ENCODE measurements around the gene PLCB3.

The PLCB3 gene

DNA sequence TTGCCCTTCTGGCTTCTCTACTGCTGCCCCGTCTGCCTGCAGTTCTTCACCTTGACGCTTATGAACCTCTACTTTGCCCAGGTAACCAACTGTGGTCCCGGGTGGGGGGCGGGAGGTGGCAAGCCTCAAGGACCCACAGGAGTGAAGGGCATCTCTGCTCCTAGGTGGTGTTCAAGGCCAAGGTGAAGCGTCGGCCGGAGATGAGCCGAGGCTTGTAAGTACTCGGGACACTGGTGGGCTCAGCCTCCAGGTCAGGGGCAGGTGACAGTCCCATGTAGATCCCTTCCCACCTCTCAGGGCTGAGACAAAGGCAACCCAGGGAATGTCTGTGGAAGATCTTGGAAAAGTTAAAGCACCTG lies 35.5 kb downstream of the PLCB3 start:
- Mint-ChIP-seq H3K9me3 (no peaks in the 10 kb centered on the region), H3K4me1 (ENCODE audit: low read depth) (peaks cover 14% of the 10 kb centered on the region), H3K27ac (peak overlapping the region; percentile 84), H3K27me3 (ENCODE audit: low read depth) (peaks cover 10% of the 10 kb centered on the region), H3K36me3 (ENCODE audit: low read depth) (peaks cover 8% of the 10 kb centered on the region), H3K4me3 (peak overlapping the region; percentile 87)

DNA sequence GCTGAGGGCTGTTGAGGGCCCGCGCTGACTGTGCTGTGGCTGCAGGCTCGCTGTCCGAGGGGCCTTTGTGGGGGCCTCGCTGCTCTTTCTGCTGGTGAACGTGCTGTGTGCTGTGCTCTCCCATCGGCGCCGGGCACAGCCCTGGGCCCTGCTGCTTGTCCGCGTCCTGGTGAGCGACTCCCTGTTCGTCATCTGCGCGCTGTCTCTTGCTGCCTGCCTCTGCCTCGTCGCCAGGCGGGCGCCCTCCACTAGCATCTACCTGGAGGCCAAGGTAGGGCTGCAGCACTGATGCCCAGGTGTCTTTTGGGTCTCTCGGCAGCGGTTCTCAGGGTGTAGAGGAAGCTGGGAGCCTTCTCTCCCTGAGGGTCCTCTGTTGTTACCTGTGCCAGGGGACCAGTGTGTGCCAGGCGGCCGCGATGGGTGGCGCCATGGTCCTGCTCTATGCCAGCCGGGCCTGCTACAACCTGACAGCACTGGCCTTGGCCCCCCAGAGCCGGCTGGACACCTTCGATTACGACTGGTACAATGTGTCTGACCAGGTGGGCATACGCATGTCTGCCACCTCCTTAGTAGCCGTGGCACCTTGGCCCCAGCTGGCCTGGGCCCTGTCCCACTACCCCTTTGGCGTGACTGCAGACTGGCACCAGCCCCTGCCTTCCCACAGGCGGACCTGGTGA lies 36.5 kb downstream of the PLCB3 start:
- Mint-ChIP-seq H3K4me3 (no peak overlapping the region), H3K4me1 (ENCODE audit: low read depth) (peaks cover 14% of the 10 kb centered on the region), H3K27me3 (ENCODE audit: low read depth) (peaks cover 16% of the 10 kb centered on the region), H3K27ac (no peak overlapping the region), H3K36me3 (ENCODE audit: low read depth) (peaks cover 8% of the 10 kb centered on the region), H3K9me3 (no peaks in the 10 kb centered on the region)

DNA sequence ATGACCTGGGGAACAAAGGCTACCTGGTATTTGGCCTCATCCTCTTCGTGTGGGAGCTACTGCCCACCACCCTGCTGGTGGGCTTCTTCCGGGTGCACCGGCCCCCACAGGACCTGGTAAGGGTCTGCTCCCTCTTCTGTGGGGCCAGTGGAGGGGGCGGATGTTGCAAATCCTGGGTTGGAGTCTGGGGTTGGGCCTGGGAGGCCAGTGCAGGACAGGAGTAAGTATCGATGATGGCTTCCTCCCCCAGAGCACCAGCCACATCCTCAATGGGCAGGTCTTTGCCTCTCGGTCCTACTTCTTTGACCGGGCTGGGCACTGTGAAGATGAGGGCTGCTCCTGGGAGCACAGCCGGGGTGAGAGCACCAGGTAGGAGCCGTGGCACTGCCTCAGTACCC lies 37.0 kb downstream of the PLCB3 start:
- H3K4me3 Mint-ChIP-seq: no peak overlapping the region
- H3K27me3 Mint-ChIP-seq (ENCODE audit: low read depth): peaks cover 21% of the 10 kb centered on the region
- peaks cover 8% of the 10 kb centered on the region for H3K36me3 Mint-ChIP-seq (ENCODE audit: low read depth)
- H3K27ac Mint-ChIP-seq: no peak overlapping the region
- H3K4me1 Mint-ChIP-seq (ENCODE audit: low read depth): peaks cover 12% of the 10 kb centered on the region
- no peaks in the 10 kb centered on the region for H3K9me3 Mint-ChIP-seq

DNA sequence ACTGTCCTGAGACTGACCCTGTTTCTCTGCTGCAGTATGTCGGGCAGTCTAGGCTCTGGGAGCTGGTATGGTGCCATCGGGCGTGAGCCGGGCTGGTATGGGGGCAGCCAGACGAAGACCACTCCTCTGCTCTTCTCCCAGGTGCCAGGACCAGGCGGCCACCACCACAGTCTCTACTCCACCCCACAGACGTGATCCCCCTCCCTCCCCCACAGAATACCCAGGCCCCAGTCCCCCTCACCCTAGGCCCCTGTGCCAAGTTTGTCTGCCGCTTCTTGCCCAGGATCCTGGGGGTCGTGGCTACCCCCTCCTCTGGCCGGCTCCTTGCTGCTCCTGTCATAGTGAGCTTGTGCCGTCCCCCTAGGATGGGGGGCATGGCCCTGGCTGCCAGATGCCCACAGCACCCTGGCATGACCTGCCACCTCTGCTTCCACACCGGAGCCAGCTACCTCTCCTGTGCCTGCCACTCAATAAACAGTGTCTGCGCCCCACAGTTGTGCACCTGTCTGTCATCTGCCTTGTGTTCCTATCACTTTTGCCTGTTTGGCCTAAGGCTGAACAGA lies 37.8 kb downstream of the PLCB3 start:
- Mint-ChIP-seq H3K27ac (no peak overlapping the region), H3K4me3 (no peak overlapping the region)

DNA sequence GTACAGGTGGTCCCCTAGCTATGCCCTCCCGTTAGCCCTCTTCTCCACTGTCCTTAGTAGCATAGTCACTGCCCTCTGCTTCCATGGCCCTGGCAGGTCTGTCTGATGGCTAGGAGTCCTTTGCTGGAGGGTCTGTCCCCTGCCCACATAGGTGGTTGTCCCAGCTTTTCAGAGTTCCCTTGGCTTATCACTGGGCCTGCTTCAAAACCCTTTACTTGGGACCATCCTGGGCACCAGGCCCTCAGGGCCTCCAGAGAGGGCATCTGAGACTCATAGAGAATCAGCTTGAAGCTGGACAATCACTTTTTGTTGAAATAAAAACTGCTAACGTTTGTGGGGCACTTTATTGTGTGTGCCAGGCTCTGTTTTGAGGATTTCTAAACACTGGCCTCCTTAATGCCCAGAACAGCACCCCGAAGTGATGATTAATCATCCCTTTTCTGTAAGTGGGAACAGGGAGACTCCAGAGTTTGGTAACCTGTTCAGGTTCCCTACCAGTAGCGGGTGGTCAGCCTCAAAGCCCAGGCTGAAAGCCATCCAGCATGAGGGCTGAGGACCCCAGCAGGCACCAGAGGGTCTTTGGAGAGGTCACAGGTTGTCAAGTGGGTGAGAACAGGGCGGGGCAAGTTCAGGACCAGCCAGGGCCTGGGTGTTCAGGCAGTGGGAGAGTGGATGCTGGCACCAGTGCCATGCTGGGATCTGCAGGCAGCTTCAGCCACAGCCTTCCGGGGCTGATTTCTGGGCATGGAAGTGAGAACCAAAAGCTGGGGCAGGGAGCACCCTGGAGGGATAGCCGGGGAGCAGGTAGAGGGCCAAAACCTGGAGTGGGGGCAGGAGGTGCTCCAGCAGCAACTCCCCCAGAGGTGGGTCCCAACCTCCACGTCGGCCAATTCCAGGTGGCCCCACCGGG lies 39.3 kb downstream of the PLCB3 start:
- H3K9me3 Mint-ChIP-seq: no peaks in the 10 kb centered on the region

More for the DNA sequence above, 37.8 kb downstream of the PLCB3 start:
- peaks cover 10% of the 10 kb centered on the region for H3K4me1 Mint-ChIP-seq (ENCODE audit: low read depth)
- H3K9me3 Mint-ChIP-seq: no peaks in the 10 kb centered on the region
- H3K27me3 Mint-ChIP-seq (ENCODE audit: low read depth): peaks cover 28% of the 10 kb centered on the region
- H3K36me3 Mint-ChIP-seq (ENCODE audit: low read depth): peaks cover 8% of the 10 kb centered on the region

DNA sequence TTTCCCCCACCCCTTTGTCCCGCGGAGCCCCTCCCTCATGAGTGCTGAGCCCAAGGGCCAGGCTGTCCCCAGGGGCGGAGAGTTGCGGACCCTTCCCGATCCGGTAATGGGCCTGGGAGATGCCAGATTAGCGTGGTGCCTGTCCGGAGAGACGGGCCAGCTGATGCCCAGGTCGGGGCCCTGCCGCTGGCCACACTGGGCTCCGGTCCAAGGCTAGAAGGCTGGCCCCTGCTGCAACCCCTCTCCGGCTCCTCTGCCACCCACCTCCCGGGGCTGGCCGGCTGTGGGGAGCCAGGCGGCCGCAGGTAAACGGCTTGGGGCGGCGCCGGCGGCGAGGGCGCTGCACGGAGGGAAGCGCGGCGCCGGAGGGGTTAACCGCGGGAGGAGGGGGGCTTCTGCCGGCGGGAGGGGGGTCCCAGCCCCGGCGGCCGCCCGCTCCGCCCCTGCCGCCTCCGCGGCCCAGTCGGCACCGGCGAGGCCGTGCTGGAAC lies 40.0 kb downstream of the PLCB3 start, which contains the start of gene KCNK4:
KCNK4 (plus strand) TSS at position 41 of the 490 bp plus-strand sequence. CDS start 1,717 bp downstream, outside the sequence.
- peaks cover 8% of the 10 kb centered on the region for H3K36me3 Mint-ChIP-seq (ENCODE audit: low read depth)
- peaks cover 49% of the 10 kb centered on the region for H3K27me3 Mint-ChIP-seq (ENCODE audit: low read depth)
- H3K27ac Mint-ChIP-seq: no peak within 1 kb of the TSS
- H3K9me3 Mint-ChIP-seq: no peaks in the 10 kb centered on the region
- peak within 1 kb of the TSS; percentile 57 for H3K4me3 Mint-ChIP-seq
- peaks cover 9% of the 10 kb centered on the region for H3K4me1 Mint-ChIP-seq (ENCODE audit: low read depth)

More for the DNA sequence above, 39.3 kb downstream of the PLCB3 start:
- Mint-ChIP-seq H3K27ac (no peak overlapping the region), H3K4me1 (ENCODE audit: low read depth) (peaks cover 10% of the 10 kb centered on the region), H3K4me3 (peak overlapping the region; percentile 57), H3K27me3 (ENCODE audit: low read depth) (peaks cover 42% of the 10 kb centered on the region), H3K36me3 (ENCODE audit: low read depth) (peaks cover 8% of the 10 kb centered on the region)

DNA sequence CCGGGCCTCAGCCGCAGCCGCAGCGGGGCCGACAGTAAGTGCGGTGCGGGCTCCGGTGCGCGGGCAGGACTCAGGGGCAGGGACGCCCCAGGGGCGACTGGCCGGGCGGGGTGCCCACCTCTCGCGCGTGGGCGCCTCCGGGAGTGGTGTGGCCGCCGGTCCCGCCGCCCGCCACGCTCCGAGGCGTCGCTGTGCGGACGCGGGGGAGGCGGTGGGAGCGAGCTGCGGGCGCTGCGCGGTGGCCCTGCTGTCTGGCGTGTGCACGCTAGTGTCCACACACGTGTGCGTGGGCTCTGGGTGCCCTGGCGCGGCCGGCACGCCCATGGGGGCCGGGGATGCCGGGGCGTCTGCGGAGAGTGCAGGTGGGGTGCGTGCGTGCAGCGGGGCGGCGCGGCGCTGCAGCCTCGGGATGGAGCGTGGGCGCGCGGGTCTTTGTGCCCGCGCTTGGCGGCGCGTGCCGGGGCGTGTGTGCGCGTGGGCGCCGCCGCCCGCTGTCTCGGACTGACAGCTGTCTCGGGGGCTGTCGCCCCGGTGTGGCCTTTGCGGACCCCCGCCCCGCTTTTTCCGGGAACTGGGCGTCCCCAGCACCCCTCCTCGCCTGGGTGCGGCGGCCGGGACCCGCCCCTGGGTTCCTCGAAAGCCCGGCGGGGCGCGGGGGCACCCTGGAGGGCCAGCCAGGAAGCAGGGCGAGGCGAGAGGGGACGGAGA lies 40.6 kb downstream of the PLCB3 start:
- H3K9me3 Mint-ChIP-seq: no peaks in the 10 kb centered on the region
- H3K4me3 Mint-ChIP-seq: no peak overlapping the region
- H3K27me3 Mint-ChIP-seq (ENCODE audit: low read depth): peaks cover 55% of the 10 kb centered on the region

DNA sequence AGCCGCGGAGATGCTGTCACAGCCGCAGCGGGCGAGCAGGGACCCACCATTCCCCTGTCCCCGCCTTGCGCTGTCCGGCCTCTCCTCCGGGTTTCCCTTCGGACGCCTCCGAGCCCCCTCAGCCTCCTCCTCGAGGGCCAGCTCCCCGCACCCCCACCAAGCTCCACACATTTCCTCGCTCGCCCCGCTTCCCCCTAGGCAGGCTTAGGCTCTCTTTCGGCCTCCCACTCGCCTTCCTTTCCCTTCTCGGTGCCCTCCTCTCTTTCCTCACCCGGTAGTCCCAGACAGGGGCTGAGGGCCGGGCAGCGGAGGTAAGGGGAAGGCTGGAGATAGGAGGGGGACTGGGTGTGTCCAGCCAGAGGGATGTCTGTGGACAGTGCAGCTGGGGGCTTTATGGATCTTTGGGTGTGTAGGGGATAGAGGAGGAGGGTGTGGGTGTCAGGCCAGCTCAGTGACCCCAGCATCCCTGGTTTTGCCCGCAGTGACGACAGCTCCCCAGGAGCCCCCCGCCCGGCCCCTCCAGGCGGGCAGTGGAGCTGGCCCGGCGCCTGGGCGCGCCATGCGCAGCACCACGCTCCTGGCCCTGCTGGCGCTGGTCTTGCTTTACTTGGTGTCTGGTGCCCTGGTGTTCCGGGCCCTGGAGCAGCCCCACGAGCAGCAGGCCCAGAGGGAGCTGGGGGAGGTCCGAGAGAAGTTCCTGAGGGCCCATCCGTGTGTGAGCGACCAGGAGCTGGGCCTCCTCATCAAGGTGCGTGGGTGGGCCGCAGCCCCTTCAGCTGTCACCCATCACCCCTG lies 41.3 kb downstream of the PLCB3 start:
- Mint-ChIP-seq H3K4me3 (peak overlapping the region; percentile 60), H3K27ac (no peak overlapping the region), H3K4me1 (ENCODE audit: low read depth) (peaks cover 3% of the 10 kb centered on the region), H3K36me3 (ENCODE audit: low read depth) (peaks cover 8% of the 10 kb centered on the region), H3K9me3 (no peaks in the 10 kb centered on the region), H3K27me3 (ENCODE audit: low read depth) (peaks cover 63% of the 10 kb centered on the region)

More for the DNA sequence above, 40.6 kb downstream of the PLCB3 start:
- Mint-ChIP-seq H3K36me3 (ENCODE audit: low read depth) (peaks cover 8% of the 10 kb centered on the region), H3K27ac (no peak overlapping the region), H3K4me1 (ENCODE audit: low read depth) (peaks cover 3% of the 10 kb centered on the region)

DNA sequence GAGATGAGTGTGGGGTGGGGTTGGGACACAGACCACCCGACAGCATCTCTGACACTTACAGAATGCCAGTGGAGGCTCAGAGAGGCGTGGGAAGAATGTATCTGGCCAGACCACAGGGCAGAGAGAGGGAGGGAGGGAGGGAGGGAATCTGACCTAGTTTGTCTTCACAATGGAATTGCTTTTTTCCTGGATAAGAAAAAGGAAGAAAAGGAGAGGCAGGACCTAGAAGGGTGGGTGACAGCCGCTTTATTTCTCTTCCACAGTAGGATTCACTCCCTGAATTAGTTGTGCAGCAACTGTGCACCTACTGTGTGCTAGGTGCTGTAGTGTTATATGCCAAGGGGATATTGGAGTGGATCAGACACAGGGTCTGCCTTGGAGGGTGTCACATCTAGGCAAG lies 43.4 kb downstream of the PLCB3 start:
- Mint-ChIP-seq H3K4me1 (ENCODE audit: low read depth) (peaks cover 6% of the 10 kb centered on the region), H3K9me3 (no peaks in the 10 kb centered on the region), H3K27me3 (ENCODE audit: low read depth) (peaks cover 84% of the 10 kb centered on the region), H3K4me3 (no peak overlapping the region), H3K27ac (no peak overlapping the region), H3K36me3 (ENCODE audit: low read depth) (peaks cover 3% of the 10 kb centered on the region)

DNA sequence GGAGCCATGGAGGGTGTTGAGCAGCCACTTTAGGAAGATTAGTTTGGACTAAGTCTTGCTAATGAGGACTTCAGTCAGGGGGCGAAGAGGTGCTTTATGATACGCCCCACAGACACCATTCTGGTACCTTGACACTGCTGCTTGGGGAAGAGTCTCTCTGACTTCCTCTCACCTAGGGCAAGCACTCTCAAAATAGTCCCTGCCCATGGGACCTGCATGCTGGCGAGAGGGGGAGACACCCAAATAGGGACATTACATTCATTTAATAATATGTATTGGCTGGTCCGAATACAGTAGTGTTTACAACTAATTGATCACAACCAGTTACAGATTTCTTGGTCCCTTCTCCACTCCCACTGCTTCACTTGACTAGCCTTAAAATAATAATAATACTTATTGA lies 44.4 kb downstream of the PLCB3 start:
- peaks cover 11% of the 10 kb centered on the region for H3K4me1 Mint-ChIP-seq (ENCODE audit: low read depth)
- no peaks in the 10 kb centered on the region for H3K9me3 Mint-ChIP-seq
- H3K27ac Mint-ChIP-seq: no peak overlapping the region
- H3K27me3 Mint-ChIP-seq (ENCODE audit: low read depth): peaks cover 86% of the 10 kb centered on the region
- peaks cover 2% of the 10 kb centered on the region for H3K36me3 Mint-ChIP-seq (ENCODE audit: low read depth)
- no peak overlapping the region for H3K4me3 Mint-ChIP-seq

DNA sequence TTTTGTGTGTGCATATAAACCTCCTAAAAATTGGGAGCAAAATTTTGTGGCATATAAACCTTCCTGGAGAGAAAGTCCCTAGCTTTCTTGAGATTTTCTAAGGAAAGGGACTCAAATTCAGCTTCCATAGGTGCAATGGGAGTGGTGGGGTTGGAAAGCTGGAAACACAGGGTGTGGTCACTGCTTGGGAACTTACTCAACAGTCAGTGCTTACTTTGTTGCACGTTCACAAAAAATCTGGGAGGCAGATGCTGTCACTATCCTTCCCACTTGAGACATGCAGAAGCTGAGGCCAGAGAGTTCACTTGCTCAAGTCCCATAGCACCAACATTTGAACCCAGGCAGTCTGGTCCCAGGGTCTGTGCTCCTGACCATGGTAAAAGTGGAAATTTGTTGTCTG lies 44.9 kb downstream of the PLCB3 start:
- peaks cover 11% of the 10 kb centered on the region for H3K4me1 Mint-ChIP-seq (ENCODE audit: low read depth)
- no peak overlapping the region for H3K4me3 Mint-ChIP-seq
- H3K27me3 Mint-ChIP-seq (ENCODE audit: low read depth): peaks cover 87% of the 10 kb centered on the region
- no peak overlapping the region for H3K27ac Mint-ChIP-seq
- no peaks in the 10 kb centered on the region for H3K9me3 Mint-ChIP-seq
- no peaks in the 10 kb centered on the region for H3K36me3 Mint-ChIP-seq (ENCODE audit: low read depth)

DNA sequence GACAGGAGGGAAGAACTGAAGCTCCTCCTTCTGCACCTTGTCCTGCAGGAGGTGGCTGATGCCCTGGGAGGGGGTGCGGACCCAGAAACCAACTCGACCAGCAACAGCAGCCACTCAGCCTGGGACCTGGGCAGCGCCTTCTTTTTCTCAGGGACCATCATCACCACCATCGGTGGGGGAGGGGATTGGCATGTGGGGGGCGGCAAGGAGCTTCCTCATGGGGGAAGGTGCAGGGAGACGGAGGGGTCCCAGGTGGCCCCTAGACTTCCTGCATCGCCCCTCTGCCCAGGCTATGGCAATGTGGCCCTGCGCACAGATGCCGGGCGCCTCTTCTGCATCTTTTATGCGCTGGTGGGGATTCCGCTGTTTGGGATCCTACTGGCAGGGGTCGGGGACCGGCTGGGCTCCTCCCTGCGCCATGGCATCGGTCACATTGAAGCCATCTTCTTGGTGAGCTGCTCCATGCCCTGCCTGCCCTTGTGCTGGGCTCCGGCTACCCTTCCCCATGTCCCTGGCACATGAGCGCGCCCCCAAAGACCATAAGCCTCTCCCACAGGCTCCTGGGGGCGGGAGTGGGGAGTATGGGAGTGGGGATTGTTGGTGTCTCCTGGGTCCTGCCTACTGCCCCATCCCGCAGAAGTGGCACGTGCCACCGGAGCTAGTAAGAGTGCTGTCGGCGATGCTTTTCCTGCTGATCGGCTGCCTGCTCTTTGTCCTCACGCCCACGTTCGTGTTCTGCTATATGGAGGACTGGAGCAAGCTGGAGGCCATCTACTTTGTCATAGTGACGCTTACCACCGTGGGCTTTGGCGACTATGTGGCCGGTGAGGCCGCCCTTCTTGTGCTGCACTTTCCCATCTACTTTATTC lies 45.7 kb downstream of the PLCB3 start:
- H3K4me1 Mint-ChIP-seq (ENCODE audit: low read depth): peaks cover 11% of the 10 kb centered on the region
- no peaks in the 10 kb centered on the region for H3K36me3 Mint-ChIP-seq (ENCODE audit: low read depth)
- no peaks in the 10 kb centered on the region for H3K9me3 Mint-ChIP-seq
- H3K27me3 Mint-ChIP-seq (ENCODE audit: low read depth): peaks cover 87% of the 10 kb centered on the region
- H3K27ac Mint-ChIP-seq: no peak overlapping the region
- H3K4me3 Mint-ChIP-seq: no peak overlapping the region
